ENCODE data around the gene PIP5KL1. TPM values are rescaled to one million over a fixed set of nuclear protein-coding genes. Genes with fewer than 3 reads are reported as not detected.

The PIP5KL1 gene
- total RNA-seq, 1 experiment from 2014 or later = 7.8 TPM

GRCh38 chr9:127961613-127962155, 31.1 kb upstream of the PIP5KL1 start:
- POLR2A ChIA-PET = no interaction called here
- no peaks in the 10 kb centered on the region for H3K36me3 ChIP-seq (ENCODE audit: control insufficient read depth, insufficient read depth, low read length)
- intact Hi-C loops (cut with micrococcal nuclease; ENCODE audit: unreplicated experiment) (no loop called here), in situ Hi-C loops (cut with HindIII; ENCODE audit: low pct_unique_long_range_greater_than_20kb, low sequenced_read_pairs) (no loop called here)
- H3K9me3 ChIP-seq (ENCODE audit: control insufficient read depth, insufficient read depth, low read depth, low read length) = no peaks in the 10 kb centered on the region
- BruUV-seq (replicated peaks) = no TSS peak
- peak overlapping the region; percentile 88 for H3K27ac ChIP-seq (ENCODE audit: low read length)
- H3K27me3 ChIP-seq (ENCODE audit: control insufficient read depth, insufficient read depth, low read length) = no peaks in the 10 kb centered on the region
- ATAC-seq = no peak
- no peak for TF ChIP-seq REST (IDR thresholded peaks at IDR 0.05; ENCODE audit: insufficient read depth in 1 of 2, low read depth in 2 of 2, low read length in 1 of 2)
- no peak for TF ChIP-seq TCF7L2 (IDR thresholded peaks at IDR 0.05; ENCODE audit: low read depth, low read length)
- TF ChIP-seq POLR2AphosphoS5 (IDR thresholded peaks at IDR 0.05; ENCODE audit: low read depth, low read length) = no peak
- no peak for TF ChIP-seq SIN3A (IDR thresholded peaks at IDR 0.05; ENCODE audit: borderline replicate concordance, insufficient read depth, low read depth, low read length)
- TF ChIP-seq CTCF (IDR thresholded peaks at IDR 0.05) = no peak
- H3K4me3 ChIP-seq (ENCODE audit: low read depth in 2 of 2, low read length in 2 of 2) = no peak overlapping the region
- DNase-seq (ENCODE audit: low read depth, low spot score) = no peak
- peaks cover 86% of the 10 kb centered on the region for H3K4me1 ChIP-seq (ENCODE audit: control insufficient read depth, insufficient read depth, low read length)
- CTCF ChIA-PET = interaction anchor here (0.6 kb wide), 1 partner anchor 36 kb away, joined by 5 read pairs; no protein-coding TSS in a partner anchor

- no peaks in the 10 kb centered on the region for H3K9me3 ChIP-seq (ENCODE audit: control insufficient read depth, insufficient read depth, low read depth, low read length)
- DNase-seq (ENCODE audit: low read depth, low spot score) (no peak), ATAC-seq (no peak)
- no peak overlapping the region for H3K4me3 ChIP-seq (ENCODE audit: low read depth in 2 of 2, low read length in 2 of 2)
- in situ Hi-C loops (cut with HindIII; ENCODE audit: low pct_unique_long_range_greater_than_20kb, low sequenced_read_pairs) (no loop called here), intact Hi-C loops (cut with micrococcal nuclease; ENCODE audit: unreplicated experiment) (no loop called here)
- no peaks in the 10 kb centered on the region for H3K36me3 ChIP-seq (ENCODE audit: control insufficient read depth, insufficient read depth, low read length)
- H3K27me3 ChIP-seq (ENCODE audit: control insufficient read depth, insufficient read depth, low read length) = no peaks in the 10 kb centered on the region
- H3K4me1 ChIP-seq (ENCODE audit: control insufficient read depth, insufficient read depth, low read length) = peaks cover 86% of the 10 kb centered on the region
- ChIA-PET CTCF (interaction anchor here (0.6 kb wide), 1 partner anchor 36 kb away, joined by 5 read pairs; no protein-coding TSS in a partner anchor), POLR2A (no interaction called here)
- H3K27ac ChIP-seq (ENCODE audit: low read length) = peak overlapping the region; percentile 88
- TF ChIP-seq SIN3A (IDR thresholded peaks at IDR 0.05; ENCODE audit: borderline replicate concordance, insufficient read depth, low read depth, low read length) (no peak), POLR2AphosphoS5 (IDR thresholded peaks at IDR 0.05; ENCODE audit: low read depth, low read length) (no peak), TCF7L2 (IDR thresholded peaks at IDR 0.05; ENCODE audit: low read depth, low read length) (no peak), CTCF (IDR thresholded peaks at IDR 0.05) (no peak), REST (IDR thresholded peaks at IDR 0.05; ENCODE audit: insufficient read depth in 1 of 2, low read depth in 2 of 2, low read length in 1 of 2) (no peak)
- no TSS peak for BruUV-seq (replicated peaks)
Observed at GRCh38 chr9:127961155-127961490, 30.5 kb upstream of the PIP5KL1 start.

Measured in Panc1 (cell line).